GM03348 (cell line): Measurements from ENCODE around the gene ZFP92.

Experiments used
- DNase-seq: peaks from one replicate; pipeline ENCODE4 v3.0.0; 2012; ENCODE audit warnings: low spot score

ZFP92 gene

GRCh38 chrX:153408871-153409351 is 2.4 kb upstream of the ZFP92 start:
- no peak for DNase-seq

DNA sequence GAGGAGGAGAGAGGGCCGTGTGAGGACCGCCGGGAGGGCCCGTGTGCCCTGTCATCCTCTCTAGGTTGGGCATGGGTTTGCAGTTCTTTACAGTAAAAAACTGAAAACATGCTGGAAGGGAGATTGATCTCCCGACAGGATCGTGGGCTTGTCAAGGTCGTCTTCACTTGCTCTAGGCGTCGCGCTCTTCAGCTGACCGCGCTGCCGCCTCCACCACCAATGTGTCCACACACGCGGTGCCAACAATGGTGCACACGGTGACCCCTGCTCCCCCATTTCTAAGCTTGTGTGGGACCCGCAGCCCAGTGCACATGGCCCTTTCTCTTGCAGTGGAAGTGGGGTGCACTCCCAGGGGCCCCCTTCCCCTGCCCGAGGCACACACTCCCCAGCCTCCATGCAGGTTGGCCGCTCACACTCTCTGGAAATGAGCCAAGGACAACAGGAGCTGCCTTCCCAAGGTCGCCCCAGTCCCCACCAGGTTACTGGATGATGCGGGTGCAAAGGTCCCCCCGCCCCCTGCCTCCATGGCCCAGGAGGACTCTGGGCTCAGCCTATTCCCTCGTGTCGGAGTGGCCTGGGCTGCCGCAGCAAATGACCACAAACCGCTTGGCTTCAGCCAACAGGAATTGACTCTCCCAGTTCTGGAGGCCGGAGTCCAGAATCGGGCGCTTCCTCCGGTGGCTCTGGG is 1.7 kb upstream of the ZFP92 start:
- DNase-seq = no peak

DNA sequence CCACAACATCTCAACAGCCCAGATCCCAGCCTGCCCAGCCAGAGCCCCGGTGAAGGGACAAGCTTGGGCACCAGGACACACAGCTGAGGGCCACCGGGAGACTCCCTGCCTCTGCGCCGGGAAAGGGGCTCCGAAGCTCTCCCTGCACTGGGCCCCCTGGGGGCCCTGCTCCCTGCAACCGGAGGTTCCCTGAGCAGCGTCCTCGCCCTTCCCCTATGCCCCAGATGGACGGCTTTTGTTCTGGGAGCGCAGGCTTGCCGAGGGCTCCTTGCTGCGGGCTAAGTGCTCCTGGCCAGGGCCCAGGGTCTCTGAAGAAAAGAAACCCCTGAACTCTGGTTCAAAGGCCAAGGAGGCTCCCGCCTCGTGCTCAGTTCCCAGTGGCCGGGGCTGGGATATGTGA is 899 bp upstream of the ZFP92 start:
- DNase-seq = no peak

- DNase-seq = no peak
Measured at GRCh38 chrX:153410888-153411254, 401 bp upstream of the ZFP92 start.

DNA sequence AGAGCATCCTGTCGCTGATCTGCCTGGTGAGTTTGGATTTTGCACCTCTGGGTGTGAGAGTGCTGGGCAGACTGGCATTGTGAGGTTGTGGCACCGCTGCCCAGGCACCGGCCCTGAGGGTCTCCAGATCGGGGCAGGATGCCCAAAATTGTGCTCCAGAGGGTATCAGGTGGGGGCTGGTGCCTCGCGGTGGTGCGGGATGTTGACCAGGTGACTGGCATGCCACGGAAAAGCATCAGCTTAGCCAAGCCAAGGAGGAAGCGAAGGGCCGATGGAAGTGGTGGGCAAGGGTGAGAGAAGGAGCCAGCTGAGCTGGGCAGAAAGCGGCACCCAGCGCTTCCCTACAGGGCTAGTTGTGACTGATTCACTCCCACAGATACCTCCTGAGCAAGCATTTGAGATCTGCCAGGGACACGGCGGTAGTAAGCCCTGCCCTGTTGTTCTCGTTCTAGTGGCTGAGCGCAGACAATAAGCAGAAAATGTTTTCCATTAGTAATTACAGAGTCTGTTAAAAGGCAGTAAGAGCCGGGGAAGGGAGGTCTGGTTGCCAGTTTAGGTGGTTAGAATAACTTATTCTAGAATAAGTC is 809 bp downstream of the ZFP92 start:
- DNase-seq = no peak

DNA sequence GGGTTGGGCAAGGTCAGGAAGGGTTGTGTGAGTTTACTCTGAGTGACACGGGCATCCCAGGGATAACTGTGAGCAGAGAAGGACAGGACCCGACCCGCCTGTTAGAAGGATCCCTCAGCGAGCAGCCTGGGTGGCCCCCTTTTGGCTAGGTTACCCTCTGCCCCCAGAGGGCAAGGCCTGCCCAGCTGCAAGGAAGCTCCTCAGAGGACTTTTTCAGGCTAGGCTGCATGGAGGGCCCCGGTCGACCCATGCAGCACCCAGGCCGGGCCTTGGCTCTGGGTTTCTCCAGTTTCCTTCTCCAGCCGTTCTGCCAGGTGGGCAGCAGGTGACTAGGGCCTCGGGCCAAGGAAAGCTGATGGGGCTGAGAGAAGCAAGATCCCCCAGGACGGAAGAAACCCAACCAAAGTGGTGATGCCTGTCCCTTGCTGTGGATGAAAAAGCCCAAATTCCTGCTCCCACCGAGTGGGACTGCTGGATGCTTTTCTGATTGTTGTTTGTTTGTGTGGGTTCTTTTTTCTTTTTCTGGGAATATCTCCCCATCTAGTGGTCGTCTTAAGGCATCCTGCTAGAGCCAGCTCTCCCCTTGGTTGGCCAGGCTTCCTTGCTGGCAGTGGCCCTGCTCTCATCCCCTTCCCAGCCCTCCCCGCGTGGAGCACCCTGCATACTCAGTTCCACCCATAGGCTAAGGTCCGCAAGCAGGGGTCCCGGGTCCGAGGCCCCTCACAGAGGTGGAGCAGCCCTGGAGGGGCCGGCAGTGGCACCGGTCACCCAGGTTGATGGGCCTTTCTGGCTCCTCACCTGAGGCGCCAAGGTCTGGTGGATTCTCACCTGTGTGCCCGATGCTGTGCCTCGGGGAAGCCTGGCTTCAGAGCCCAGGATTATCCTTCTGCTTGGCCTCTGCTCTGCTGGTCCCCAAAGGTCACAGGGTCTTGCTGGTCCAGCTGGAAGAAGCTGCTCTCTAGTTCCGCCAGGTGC is 1.8 kb downstream of the ZFP92 start:
- no peak for DNase-seq

DNA sequence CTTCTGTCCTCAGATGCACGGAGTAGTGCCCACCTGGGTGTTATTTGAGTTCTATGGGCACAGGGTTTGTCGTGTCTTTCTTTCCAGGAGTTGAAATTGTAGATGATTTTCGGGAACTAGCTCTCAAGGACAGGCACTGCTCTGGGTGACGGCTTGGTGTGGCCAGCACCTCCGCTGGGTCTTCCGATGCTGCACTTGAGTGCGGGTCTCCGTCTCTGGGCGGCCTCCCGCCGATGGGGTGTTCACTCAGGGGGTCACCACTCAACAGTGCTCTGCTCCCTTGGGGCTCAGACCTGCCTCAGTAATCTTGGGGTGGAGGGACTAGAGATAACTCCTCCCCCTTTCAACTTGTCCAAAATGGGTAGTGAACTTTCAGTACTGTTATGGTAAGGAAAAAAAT is 2.5 kb downstream of the ZFP92 start:
- no peak for DNase-seq

GRCh38 chrX:153414856-153415510 is 3.7 kb downstream of the ZFP92 start:
- DNase-seq = no peak

- DNase-seq = no peak
Measured at GRCh38 chrX:153416781-153417450, 5.6 kb downstream of the ZFP92 start.

GRCh38 chrX:153417637-153418036 is 6.4 kb downstream of the ZFP92 start:
- DNase-seq = no peak

- no peak for DNase-seq
Measured at GRCh38 chrX:153420851-153421599, 9.8 kb downstream of the ZFP92 start.

- DNase-seq = no peak
Measured at GRCh38 chrX:153421856-153422255, 10.6 kb downstream of the ZFP92 start.

- no peak for DNase-seq
Measured at GRCh38 chrX:153423652-153424051, 12.4 kb downstream of the ZFP92 start.

- DNase-seq = no peak
Measured at GRCh38 chrX:153426204-153426603, 14.9 kb downstream of the ZFP92 start.

GRCh38 chrX:153430796-153431195 is 19.5 kb downstream of the ZFP92 start:
- no peak for DNase-seq

DNA sequence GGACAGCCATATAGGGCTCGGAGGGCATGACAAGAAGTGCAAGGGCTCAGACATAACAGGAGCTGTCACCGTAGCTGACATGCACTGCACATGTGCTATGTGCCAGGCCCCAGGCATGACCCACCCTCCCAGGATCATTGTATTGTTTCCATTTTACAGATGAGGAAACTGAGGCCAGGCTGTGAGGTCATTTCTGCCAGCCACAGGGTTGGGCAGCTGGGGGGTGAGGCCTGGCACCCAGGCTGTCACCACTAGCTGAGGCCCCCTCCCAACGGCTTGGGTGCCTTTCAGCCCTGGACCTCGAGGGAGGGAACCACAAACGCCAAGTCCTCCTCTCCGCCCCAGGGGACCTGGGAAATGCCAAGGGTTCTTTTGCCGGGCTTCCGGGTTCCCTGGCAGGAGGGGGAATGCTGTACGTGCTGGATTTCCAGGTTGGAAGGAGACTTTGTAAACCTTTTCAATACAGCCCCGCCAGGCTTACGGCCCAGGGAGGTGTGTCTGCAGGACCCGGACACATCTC is 21.9 kb downstream of the ZFP92 start:
- no peak for DNase-seq

DNA sequence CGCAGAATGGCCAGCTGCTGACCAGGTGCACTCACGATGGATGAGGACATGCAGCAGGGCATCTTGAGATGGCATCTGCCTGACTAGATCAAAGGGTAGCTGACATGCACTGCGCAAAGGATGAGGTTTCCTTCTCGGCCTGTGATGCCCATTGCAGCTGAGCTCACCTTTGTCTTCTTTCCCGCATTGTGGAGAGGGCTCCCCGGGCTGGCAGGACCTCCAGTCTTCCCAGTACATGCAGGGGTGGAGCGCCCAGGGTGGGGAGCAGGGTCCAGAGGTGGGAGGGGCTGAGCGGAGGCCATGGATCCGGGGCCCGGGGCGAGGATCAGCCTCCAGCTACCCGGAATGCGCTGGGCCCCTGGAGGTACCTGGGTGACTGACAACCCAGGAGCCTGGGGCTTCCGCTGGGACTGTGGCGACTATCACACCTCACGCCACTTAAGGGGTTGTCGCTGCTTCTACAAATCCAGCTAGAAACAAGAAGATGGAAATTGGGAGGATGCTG is 22.6 kb downstream of the ZFP92 start:
- no peak for DNase-seq

DNA sequence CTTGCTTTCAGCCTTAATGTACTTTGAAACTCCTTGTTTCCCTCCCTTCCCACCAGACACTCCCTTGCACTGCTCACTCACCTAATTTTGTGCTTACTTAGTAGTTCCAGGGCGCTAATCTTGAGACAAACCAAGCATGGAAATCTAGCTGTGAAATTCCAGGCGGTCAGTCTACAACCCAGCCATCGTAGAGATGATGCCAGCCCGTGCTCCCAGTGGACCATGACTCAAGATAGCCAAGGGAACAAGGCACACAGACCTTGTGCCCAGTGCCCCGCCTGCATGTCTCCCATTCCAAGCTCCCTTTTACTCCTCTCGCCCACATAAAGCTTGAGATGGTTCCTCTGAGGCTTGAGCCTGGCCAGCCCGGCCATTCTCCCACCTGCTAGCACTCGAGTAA is 23.5 kb downstream of the ZFP92 start:
- DNase-seq = no peak

- DNase-seq = no peak
Measured at GRCh38 chrX:153435845-153436244, 24.6 kb downstream of the ZFP92 start.

- DNase-seq = peak; percentile 33
Measured at GRCh38 chrX:153438532-153438931, 27.3 kb downstream of the ZFP92 start.

- DNase-seq = no peak
Measured at GRCh38 chrX:153439977-153440376, 28.7 kb downstream of the ZFP92 start.
